Measurements from ENCODE around the gene TSPYL1.
A peak's percentile ranks its signal among the peaks of the same experiment; 100 is the strongest.
"Not testable (repeated sequence)": the region's sequence is repeated elsewhere in the genome, so short reads cannot be mapped to it uniquely, and the experiment has no call there.

TSPYL1 gene

GRCh38 chr6:116279232-116280160 is at the start of gene TSPYL1:
TSS of gene TSPYL1 (minus strand) at chr6:116279930. CDS start at chr6:116279830, 100 bp downstream.
- FAIRE-seq (peak; percentile 81), DNase-seq (ENCODE audit: insufficient read length, low spot score) (peak; percentile 49)

GRCh38 chr6:116329156-116329555 is 49.4 kb upstream of the TSPYL1 start:
- FAIRE-seq (no peak), DNase-seq (ENCODE audit: insufficient read length, low spot score) (no peak)

GRCh38 chr6:116328528-116328903 is 48.8 kb upstream of the TSPYL1 start:
- no peak for FAIRE-seq

GRCh38 chr6:116327803-116328527 is 48.2 kb upstream of the TSPYL1 start:
- DNase-seq (ENCODE audit: insufficient read length, low spot score): no peak
- FAIRE-seq: no peak

More at GRCh38 chr6:116328528-116328903, 48.8 kb upstream of the TSPYL1 start:
- no peak for DNase-seq (ENCODE audit: insufficient read length, low spot score)

DNA sequence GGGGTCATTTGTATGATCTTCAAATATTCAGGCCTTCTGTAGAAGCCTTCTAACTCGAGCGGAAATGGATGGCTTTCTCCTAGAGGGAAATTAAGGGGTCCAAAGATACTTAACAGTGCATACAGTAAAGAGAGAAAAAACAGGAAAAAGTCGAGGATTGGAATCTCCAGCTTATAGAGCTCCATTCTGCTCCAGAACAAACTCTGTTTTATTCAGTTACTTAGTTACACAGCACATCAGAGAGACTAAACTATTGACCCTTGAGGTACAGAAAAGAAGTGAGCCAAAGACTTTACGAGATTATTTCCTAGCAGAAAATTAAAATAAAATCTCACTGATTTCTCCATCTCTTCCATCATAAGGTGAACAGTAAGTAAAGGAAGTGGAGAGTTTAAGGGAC is 47.3 kb upstream of the TSPYL1 start:
- FAIRE-seq (no peak), DNase-seq (ENCODE audit: insufficient read length, low spot score) (no peak)

GRCh38 chr6:116326181-116326671 is 46.5 kb upstream of the TSPYL1 start:
- FAIRE-seq: no peak
- DNase-seq (ENCODE audit: insufficient read length, low spot score): no peak

GRCh38 chr6:116325634-116326132 is 46.0 kb upstream of the TSPYL1 start:
- DNase-seq (ENCODE audit: insufficient read length, low spot score); FAIRE-seq: not testable (repeated sequence)

DNA sequence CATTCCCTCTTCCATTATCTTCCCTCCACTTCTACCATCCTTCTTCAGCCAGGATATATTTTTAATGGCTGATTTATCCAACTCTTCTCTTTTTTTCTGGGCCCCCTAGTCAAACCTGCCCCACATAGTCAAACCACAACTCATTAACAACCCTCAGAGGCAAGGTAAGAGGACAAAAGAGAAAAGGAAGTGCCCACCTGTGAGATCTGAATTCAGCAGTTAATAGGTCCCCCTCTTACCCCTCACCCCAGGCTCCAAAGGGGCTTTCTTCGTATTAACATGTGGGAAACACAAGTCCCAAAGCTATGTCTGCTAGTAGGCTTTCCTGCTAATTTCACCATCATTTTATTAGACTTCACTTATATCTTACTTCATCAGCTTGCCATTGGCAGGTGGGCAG is 44.1 kb upstream of the TSPYL1 start:
- no peak for DNase-seq (ENCODE audit: insufficient read length, low spot score)
- no peak for FAIRE-seq

- not testable (repeated sequence) for FAIRE-seq; DNase-seq (ENCODE audit: insufficient read length, low spot score)
Observed at GRCh38 chr6:116321933-116322332, 42.2 kb upstream of the TSPYL1 start.

DNA sequence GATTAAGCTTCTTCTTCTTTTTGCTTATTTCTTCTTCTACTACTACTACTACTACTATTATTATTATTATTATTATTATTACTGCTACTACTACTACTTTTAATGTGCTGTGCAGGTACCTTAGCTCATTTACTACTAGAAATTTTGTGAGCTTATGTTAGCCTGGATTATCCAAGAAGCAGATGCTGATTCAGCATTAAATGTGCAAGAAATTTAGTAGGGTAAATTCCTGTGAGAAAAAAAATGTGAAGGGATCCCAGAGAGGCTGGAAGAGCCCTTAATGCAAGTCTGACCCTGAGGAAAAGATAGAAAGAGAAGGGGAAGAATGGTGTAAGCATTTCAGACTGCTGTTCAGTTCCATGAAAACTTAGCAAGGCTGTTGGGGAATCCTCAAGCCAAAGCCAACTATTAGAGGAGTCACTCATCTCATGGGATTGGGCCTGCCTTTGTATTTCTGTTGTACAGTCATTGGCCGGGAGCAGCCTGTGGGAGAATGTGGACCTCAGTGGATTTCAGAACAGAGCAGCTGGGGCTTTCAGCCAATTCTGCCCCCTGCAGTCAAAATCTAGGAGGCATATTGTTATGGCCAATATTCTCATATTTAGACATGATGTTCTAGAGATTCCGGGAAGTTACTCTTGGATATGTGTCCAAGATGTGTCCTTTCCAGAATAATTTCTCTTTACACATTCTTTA is 37.2 kb upstream of the TSPYL1 start:
- no peak for FAIRE-seq
- DNase-seq (ENCODE audit: insufficient read length, low spot score): no peak

- peak; percentile 40 for FAIRE-seq
- no peak for DNase-seq (ENCODE audit: insufficient read length, low spot score)
Observed at GRCh38 chr6:116314878-116315277, 35.1 kb upstream of the TSPYL1 start.

- FAIRE-seq (no peak), DNase-seq (ENCODE audit: insufficient read length, low spot score) (no peak)
Observed at GRCh38 chr6:116314218-116314617, 34.5 kb upstream of the TSPYL1 start.

GRCh38 chr6:116313101-116313776 is 33.5 kb upstream of the TSPYL1 start:
- FAIRE-seq: peak; percentile 48
- DNase-seq (ENCODE audit: insufficient read length, low spot score): no peak

DNA sequence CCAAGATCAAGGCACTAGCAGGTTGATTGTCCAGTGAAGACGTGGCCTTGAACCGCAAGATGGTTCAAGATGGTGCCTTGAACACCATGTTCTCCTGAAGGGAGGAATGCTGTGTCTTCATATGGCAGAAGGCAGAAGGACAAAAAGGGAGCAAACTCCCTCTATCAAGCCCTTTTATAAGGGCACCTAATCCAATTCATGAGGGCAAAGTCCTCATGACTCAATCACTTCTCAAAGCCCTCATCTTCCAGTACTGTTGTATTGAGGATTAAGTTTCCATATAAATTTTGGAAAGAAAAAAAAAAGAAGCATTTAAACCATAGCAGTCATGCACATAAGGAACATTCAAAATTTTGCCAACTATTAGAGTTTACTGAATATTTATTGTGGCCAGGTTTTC is 29.9 kb upstream of the TSPYL1 start:
- FAIRE-seq (peak; percentile 31), DNase-seq (ENCODE audit: insufficient read length, low spot score) (no peak)

DNA sequence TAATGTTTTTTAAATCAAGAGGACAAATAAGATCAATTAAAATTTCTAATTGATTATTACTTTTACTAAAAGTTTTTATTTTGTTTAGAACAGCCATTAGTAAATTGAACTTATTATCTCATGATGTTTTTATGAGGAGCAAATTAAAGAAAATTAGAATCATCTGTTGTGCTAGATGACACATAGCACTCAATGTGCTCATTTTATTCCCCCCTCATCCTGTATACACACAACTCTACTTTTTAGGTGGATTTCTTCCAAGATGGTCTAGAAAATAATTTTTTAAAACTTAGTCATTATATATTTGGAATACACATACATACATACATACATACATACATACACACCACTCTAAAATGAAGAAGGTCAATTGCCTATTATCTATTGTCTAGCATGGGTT is 29.3 kb upstream of the TSPYL1 start:
- DNase-seq (ENCODE audit: insufficient read length, low spot score) (no peak), FAIRE-seq (no peak)

- no peak for FAIRE-seq
Observed at GRCh38 chr6:116307633-116308032, 27.9 kb upstream of the TSPYL1 start.

GRCh38 chr6:116307001-116307400 is 27.3 kb upstream of the TSPYL1 start:
- peak; percentile 40 for FAIRE-seq

More at GRCh38 chr6:116307633-116308032, 27.9 kb upstream of the TSPYL1 start:
- no peak for DNase-seq (ENCODE audit: insufficient read length, low spot score)

GRCh38 chr6:116304538-116305097 is 24.9 kb upstream of the TSPYL1 start:
- DNase-seq (ENCODE audit: insufficient read length, low spot score): no peak
- no peak for FAIRE-seq

More at GRCh38 chr6:116307001-116307400, 27.3 kb upstream of the TSPYL1 start:
- DNase-seq (ENCODE audit: insufficient read length, low spot score): no peak

- no peak for FAIRE-seq
- DNase-seq (ENCODE audit: insufficient read length, low spot score): no peak
Observed at GRCh38 chr6:116301104-116301503, 21.4 kb upstream of the TSPYL1 start.

DNA sequence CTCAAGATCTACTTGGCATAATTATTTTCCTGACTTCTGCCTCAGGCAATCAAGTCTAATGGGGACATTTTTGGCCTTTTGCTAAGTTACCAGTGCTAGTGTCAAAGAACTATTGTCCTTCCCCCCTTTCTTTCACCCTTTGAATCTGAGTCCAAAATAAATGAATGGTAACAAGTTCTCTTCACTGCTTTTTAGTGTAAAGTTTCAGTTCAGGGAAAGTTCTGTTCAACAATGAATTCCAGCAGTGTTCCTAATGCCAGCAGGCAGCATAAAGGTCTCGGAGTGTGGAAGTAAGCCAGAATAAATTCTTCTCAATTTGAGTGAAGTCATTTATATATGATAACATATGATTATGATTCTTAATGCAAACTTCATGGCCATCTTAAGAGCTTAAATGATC is 20.8 kb upstream of the TSPYL1 start:
- no peak for FAIRE-seq
- DNase-seq (ENCODE audit: insufficient read length, low spot score): no peak

Data from GM19239 (cell line).